Upper lobe of left lung (tissue), 4 donors: Measurements from ENCODE around the gene MYO18B.

ENCODE experiments used
- CTCF ChIP-seq, 6 experiments: fragments of 450-650 bp in 4 of 6; fragments of 200-600 bp in 2 of 6; sonication (generic) in 2 of 6; IDR thresholded peaks; one replicate each; pipeline ENCODE4 v1.5.1; 2016 to 2019; ENCODE audit warnings: antibody characterized with exemption in 6 of 6
- POLR2AphosphoS5 ChIP-seq, 2 donors: sonication (generic); formaldehyde crosslinking; IDR thresholded peaks; one replicate each; pipeline ENCODE4 v1.5.1; 2017; ENCODE audit warnings: antibody characterized with exemption in 2 of 2

GRCh38 chr22:25900390-25900789 lies 158.4 kb downstream of the MYO18B start:
- TF ChIP-seq CTCF (IDR thresholded peaks at IDR 0.05) (no peak), POLR2AphosphoS5 (IDR thresholded peaks at IDR 0.05) (no peak)
